ENCODE data around the gene UBE2J2. TPM values are rescaled to one million over a fixed set of nuclear protein-coding genes. Genes with fewer than 3 reads are reported as not detected.

The UBE2J2 gene
- total and polyA plus RNA-seq, 9 donors = 35.8 to 55.6 (median 41.2) TPM

GRCh38 chr1:1255078-1255477, 18.6 kb downstream of the UBE2J2 start:
- H3K4me3 ChIP-seq = no peak overlapping the region
- intact Hi-C loops (cut with DNase I) = no loop called here
- TF ChIP-seq CTCF (IDR thresholded peaks at IDR 0.05) (no peak), POLR2A (IDR thresholded peaks at IDR 0.05) (no peak), EP300 (IDR thresholded peaks at IDR 0.05) (no peak)
- peak in 1 of 5 donors; percentile 35 for DNase-seq
- 74 to 91% (median 83%) methylated on average over 26 of the region's 26 CpGs for WGBS, 3 donors
- H3K4me1 ChIP-seq (ENCODE audit: insufficient read depth) = no peaks in the 10 kb centered on the region
- H3K9me3 ChIP-seq = no peaks in the 10 kb centered on the region
- H3K27me3 ChIP-seq = no peaks in the 10 kb centered on the region
- H3K27ac ChIP-seq = no peak overlapping the region
- no peaks in the 10 kb centered on the region for H3K36me3 ChIP-seq

- TF ChIP-seq EP300 (IDR thresholded peaks at IDR 0.05) = no peak
- no peak for TF ChIP-seq CTCF (IDR thresholded peaks at IDR 0.05)
- no peak for TF ChIP-seq POLR2A (IDR thresholded peaks at IDR 0.05)
- intact Hi-C loops (cut with DNase I) = no loop called here
- WGBS, 3 donors = 44 to 78% (median 72%) methylated on average over 21 of the region's 21 CpGs
Observed at GRCh38 chr1:1254667-1254998, 19.0 kb downstream of the UBE2J2 start.

GRCh38 chr1:1253972-1254666, 19.5 kb downstream of the UBE2J2 start:
- Histone ChIP-seq H3K9me3 (no peaks in the 10 kb centered on the region), H3K4me1 (ENCODE audit: insufficient read depth) (no peaks in the 10 kb centered on the region), H3K36me3 (no peaks in the 10 kb centered on the region), H3K4me3 (no peak overlapping the region), H3K27me3 (no peaks in the 10 kb centered on the region), H3K27ac (no peak overlapping the region)
- 82 to 89% (median 82%) methylated on average over 50 of the region's 50 CpGs for WGBS, 3 donors
- intact Hi-C loops (cut with DNase I) = no loop called here
- peak in 1 of 5 donors; percentile 33 for DNase-seq
- TF ChIP-seq CTCF (IDR thresholded peaks at IDR 0.05) (no peak), POLR2A (IDR thresholded peaks at IDR 0.05) (no peak)

More at GRCh38 chr1:1254667-1254998, 19.0 kb downstream of the UBE2J2 start:
- H3K36me3 ChIP-seq = no peaks in the 10 kb centered on the region
- no peak overlapping the region for H3K27ac ChIP-seq
- DNase-seq = peak in 1 of 5 donors; percentile 46
- no peak overlapping the region for H3K4me3 ChIP-seq
- H3K27me3 ChIP-seq = no peaks in the 10 kb centered on the region
- no peaks in the 10 kb centered on the region for H3K9me3 ChIP-seq
- H3K4me1 ChIP-seq (ENCODE audit: insufficient read depth) = no peaks in the 10 kb centered on the region

GRCh38 chr1:1253314-1253713, 20.3 kb downstream of the UBE2J2 start:
- no peak for TF ChIP-seq CTCF (IDR thresholded peaks at IDR 0.05)
- TF ChIP-seq EP300 (IDR thresholded peaks at IDR 0.05) = no peak
- no peak for TF ChIP-seq POLR2A (IDR thresholded peaks at IDR 0.05)
- Histone ChIP-seq H3K36me3 (no peaks in the 10 kb centered on the region), H3K4me3 (no peak overlapping the region), H3K27me3 (no peaks in the 10 kb centered on the region), H3K27ac (no peak overlapping the region), H3K4me1 (ENCODE audit: insufficient read depth) (no peaks in the 10 kb centered on the region), H3K9me3 (no peaks in the 10 kb centered on the region)
- intact Hi-C loops (cut with DNase I) = no loop called here
- no peak for DNase-seq
- WGBS, 3 donors = 87 to 91% (median 88%) methylated on average over 12 of the region's 12 CpGs
